Retinal pigment epithelial cell (primary cell): ENCODE data around the gene GMPR.

Experiments used
- DNase-seq: peaks from one replicate; pipeline ENCODE4 v3.0.0-alpha.2; 2010; ENCODE audit warnings: low read depth
- H3K4me3 ChIP-seq: 2 replicates; pipeline ENCODE4 v1.5.1; 2011; ENCODE audit warnings: mild to moderate bottlenecking, low read length, control low read depth, moderate library complexity
- TF ChIP-seq, protein P1 (sequence below): conservative IDR thresholded peaks from 2 replicates; pipeline ENCODE4 v1.5.1; 2011; ENCODE audit warnings: low read depth, low read length, control low read depth, inconsistent platforms

The GMPR gene

DNA sequence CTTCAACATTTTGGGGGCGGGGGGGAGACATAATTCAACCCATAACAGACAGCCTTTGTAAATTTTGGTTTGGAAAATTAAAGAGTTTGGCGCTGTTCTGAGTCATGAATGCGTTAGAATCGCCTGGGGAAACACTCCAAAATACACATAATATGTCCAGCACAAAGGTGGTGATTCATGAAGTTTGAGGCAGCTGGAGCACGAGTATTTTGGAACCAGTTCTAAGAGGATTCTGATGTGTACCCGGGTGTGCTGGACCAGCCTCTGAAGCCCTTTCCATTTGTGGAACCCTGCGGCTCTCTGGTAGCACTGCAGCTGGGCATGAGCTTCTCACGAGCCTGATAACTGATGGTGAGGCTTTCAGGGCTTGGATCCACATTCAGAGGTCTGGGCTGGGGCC is 4.7 kb downstream of the GMPR start:
- DNase-seq, result no peak
- no peak overlapping the region for H3K4me3 ChIP-seq
- TF ChIP-seq, protein P1, sequence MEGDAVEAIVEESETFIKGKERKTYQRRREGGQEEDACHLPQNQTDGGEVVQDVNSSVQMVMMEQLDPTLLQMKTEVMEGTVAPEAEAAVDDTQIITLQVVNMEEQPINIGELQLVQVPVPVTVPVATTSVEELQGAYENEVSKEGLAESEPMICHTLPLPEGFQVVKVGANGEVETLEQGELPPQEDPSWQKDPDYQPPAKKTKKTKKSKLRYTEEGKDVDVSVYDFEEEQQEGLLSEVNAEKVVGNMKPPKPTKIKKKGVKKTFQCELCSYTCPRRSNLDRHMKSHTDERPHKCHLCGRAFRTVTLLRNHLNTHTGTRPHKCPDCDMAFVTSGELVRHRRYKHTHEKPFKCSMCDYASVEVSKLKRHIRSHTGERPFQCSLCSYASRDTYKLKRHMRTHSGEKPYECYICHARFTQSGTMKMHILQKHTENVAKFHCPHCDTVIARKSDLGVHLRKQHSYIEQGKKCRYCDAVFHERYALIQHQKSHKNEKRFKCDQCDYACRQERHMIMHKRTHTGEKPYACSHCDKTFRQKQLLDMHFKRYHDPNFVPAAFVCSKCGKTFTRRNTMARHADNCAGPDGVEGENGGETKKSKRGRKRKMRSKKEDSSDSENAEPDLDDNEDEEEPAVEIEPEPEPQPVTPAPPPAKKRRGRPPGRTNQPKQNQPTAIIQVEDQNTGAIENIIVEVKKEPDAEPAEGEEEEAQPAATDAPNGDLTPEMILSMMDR, result no peak

DNA sequence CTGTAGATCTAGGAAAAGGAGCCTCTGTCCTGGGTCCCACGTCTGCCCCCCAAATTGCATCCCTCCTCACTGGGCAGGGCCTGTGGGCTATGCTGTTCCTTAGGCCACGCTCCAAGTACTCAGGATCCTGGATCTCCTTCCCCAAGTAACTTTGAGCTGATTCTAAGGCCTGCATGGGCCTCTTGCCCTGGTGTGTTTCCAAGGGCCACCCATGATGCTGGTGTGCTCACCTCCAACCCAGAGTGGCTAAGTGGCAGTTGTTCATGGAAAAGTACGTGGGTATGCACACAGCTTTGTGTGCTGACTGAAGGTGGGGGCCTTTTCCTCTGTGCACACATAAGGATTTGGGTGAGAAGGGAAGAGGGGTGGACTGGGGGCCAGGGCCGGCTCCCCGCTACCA is 5.3 kb downstream of the GMPR start:
- TF ChIP-seq, protein P1, result no peak

DNA sequence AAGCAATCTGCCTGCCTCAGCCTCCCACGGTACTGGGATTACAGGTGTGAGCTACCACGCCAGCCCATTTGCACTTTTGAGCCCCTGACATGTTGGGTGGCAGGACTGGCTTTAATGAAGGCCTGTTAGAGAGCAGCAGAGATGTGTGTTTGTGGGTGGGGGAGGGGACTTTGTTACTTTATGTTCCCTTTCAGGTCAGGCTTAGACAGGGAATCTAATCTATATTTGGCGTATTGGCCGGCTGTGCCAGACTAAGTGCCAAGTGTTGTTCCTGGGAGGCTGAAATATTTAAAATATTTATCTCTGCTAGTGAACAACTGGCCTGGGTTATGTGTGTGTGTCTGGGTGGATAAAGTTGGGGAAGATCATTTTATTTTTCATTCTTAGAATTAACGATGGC is 6.1 kb downstream of the GMPR start:
- TF ChIP-seq, protein P1, result no peak
- no peak overlapping the region for H3K4me3 ChIP-seq
- DNase-seq, result no peak

More for the DNA sequence above, 5.3 kb downstream of the GMPR start:
- DNase-seq, result no peak
- H3K4me3 ChIP-seq, result no peak overlapping the region

DNA sequence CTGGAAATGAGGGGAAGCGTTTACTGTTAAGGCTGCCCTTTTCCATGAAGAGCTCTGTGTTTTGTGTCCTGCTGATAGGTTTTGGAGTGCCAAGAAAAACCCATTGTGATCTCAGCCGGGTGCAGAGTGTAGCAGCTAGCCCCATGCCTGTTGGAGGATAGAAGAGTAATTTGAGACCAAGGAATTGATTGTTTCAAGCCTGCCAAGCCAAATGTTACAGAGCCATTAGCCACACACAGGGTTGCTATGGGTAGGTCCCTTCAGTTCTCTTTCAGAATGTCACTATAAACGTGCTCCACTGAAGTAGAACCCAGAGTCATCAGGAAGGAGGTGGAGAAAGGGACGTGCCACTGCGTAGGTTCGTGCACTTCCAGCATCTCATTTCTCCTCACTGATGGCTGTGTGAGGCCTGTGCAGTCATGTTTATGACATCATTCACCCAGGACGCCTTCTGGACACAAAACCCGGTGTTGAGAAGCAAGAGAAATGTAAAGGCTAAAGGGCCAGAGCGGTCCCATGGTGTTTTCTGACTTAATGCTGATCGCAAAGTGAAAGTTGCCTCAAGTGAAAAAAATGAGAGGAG is 6.6 kb downstream of the GMPR start:
- H3K4me3 ChIP-seq, result no peak overlapping the region
- TF ChIP-seq, protein P1, result no peak
- no peak for DNase-seq

DNA sequence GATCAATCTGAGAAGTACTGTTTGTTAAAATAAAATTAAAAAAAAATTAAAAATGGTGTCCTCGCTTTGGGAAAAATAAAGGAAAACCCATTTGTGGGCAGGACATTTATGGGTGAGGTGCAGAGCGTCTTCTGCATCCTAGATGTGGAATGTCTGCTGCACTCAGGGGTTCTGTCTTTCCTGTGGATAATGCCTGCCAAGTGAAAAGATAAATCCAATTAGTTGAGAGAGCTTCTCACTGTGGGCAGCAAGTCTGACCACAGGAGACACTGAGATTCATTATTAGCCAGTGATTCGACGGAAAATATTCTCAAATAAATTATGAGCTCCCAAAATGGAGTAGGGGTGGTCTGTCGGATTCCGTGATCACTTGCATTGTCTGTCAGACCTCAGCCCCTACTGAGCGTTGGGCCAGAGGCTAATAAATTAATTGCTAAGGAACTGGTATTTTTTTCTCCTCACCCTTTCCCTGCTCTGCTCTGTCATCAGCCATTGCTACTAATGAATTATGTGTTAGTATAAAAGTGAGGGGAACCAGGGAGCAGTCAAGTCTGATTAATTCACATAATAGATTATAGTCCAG is 10.0 kb downstream of the GMPR start:
- DNase-seq, result no peak
- TF ChIP-seq, protein P1, result no peak
- H3K4me3 ChIP-seq, result no peak overlapping the region

DNA sequence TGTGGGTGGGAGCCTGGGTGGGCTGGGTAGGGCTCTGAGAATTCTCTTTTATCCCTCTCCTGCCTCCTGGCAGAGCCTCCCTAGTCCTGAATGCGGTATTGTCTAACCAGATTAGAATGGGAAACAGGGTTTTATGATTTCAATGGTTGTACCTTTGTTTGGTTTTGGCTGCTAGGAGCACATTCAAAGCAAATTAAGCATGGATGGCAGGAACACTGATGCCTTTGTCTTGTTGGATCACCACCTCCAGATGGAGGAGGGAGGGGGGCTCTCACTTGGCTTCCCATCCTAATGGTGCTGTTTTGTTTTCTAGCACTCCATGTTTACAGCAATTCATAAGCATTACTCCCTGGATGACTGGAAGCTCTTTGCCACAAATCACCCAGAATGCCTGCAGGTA is 11.6 kb downstream of the GMPR start:
- DNase-seq, result no peak
- TF ChIP-seq, protein P1, result no peak
- H3K4me3 ChIP-seq, result no peak overlapping the region

DNA sequence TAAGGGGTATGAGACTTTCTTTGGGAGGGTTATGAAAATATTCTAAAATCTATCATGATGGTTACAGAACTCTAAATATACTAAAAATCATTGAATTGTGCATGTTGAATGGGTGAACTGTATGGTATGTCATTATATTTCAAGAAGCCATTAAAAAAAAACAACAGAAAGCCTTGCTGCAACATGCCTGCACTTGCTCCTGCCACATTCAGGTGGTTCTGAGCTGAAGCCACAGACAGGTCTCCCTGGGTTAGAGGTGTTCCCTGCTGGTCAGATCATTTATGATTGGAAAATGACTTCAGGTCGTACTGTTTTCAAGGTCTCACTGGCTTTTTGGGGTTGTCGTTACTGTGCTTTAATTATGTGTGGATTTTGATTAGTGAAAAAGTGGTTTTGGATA is 13.3 kb downstream of the GMPR start:
- no peak overlapping the region for H3K4me3 ChIP-seq
- TF ChIP-seq, protein P1, result no peak
- no peak for DNase-seq
